ENCODE results near the gene POGLUT2. TPM values are rescaled to one million over a fixed set of nuclear protein-coding genes. Genes with fewer than 3 reads are reported as not detected.

Gene POGLUT2
- total and polyA plus RNA-seq, 2 donors (not counting 3 experiments of a cell fraction or from before 2014, with no cell fraction given): 17.9 to 22.5 TPM

DNA sequence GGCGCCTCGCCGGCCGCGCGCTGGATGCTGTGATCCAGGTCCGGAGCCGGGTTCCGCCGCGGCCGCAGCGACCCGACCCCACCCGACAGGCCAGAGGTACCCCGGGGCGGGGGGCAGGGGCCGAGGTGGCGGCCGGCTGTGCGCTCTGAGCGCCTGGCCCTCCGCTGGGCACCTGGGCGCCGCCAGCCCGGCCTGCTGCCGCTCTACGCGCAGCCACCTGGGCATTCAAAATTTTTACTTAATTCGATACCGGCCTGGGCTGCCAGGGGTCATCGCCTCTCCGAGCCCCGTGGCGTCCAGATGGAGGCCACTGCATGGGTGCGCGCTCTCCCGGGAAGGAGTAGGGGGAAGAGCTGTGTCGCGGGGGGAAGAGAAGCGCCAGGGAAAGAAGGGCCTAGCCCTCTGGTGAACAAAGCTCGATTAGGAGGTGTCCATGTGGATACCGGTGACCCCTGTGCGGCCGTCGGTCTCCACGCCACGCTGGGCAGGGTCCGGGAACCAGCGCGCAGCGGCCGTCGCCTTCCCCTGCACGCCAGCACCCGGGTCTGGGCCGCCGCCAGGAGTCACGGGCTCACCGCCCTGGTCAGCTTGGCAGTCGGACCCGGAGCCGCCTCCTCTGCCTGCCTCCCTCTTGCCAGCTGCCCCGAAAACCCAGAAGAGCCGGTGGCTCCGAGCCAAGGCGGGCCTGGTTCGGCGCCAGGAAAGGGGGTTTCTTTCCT is 809 bp upstream of the POGLUT2 start:
- no peak for DNase-seq (ENCODE audit: low read depth, low spot score)
- POLR2A ChIA-PET: no interaction called here
- Histone ChIP-seq H3K36me3 (ENCODE audit: control insufficient read depth in 2 of 2, extremely low read depth in 1 of 2, insufficient read depth in 2 of 2, low read length in 2 of 2) (no peaks in the 10 kb centered on the region), H3K27ac (ENCODE audit: insufficient read depth, low read depth, low read length) (peak overlapping the region; percentile 41), H3K79me2 (ENCODE audit: control insufficient read depth, insufficient read depth, low read length) (peaks cover 15% of the 10 kb centered on the region), H2AFZ (ENCODE audit: low read depth, low read length) (peak overlapping the region; percentile 63), H3K9me1 (replicated peaks; ENCODE audit: control insufficient read depth, extremely low read depth, insufficient read depth, low read length) (no peaks in the 10 kb centered on the region), H3K27me3 (ENCODE audit: control insufficient read depth in 2 of 2, insufficient read depth in 2 of 2, low read length in 2 of 2) (no peaks in the 10 kb centered on the region), H3K9ac (replicated peaks; ENCODE audit: extremely low read depth, insufficient read depth, low read length) (peak overlapping the region; percentile 74), H3K4me3 (replicated peaks in 1 of 3; ENCODE audit: insufficient read depth in 1 of 3, low read depth in 1 of 3, low read length in 3 of 3) (peak overlapping the region; percentile 47 to 71 (median 56)), H3K4me1 (ENCODE audit: control insufficient read depth, extremely low read depth, insufficient read depth, low read length) (peaks cover 18% of the 10 kb centered on the region), H3K4me2 (ENCODE audit: insufficient read depth, low read length) (peak overlapping the region; percentile 84), H4K20me1 (replicated peaks; ENCODE audit: control insufficient read depth, extremely low read depth, insufficient read depth, low read length) (no peaks in the 10 kb centered on the region), H3K9me3 (replicated peaks; ENCODE audit: control insufficient read depth, insufficient read depth, low read length) (no peaks in the 10 kb centered on the region)
- dilution Hi-C loops (cut with MboI; ENCODE audit: extremely low pct_ligation_motif_present, low sequenced_read_pairs) (no loop called here), intact Hi-C loops (cut with micrococcal nuclease) (loop anchor here (1.0 kb wide), 6 partner anchors 26 to 219 kb away; partner anchors contain the start of genes TEX30 and TPP2)
- TF ChIP-seq MYC (IDR thresholded peaks at IDR 0.05; ENCODE audit: low read depth, low read length): no peak
- TF ChIP-seq GATA2 (IDR thresholded peaks at IDR 0.05; ENCODE audit: insufficient read depth, insufficient read length, low read depth, low read length): no peak
- TF ChIP-seq EZH2 (IDR thresholded peaks at IDR 0.05; ENCODE audit: borderline replicate concordance, low read depth, low read length, severe bottlenecking): no peak
- TF ChIP-seq, protein P1, sequence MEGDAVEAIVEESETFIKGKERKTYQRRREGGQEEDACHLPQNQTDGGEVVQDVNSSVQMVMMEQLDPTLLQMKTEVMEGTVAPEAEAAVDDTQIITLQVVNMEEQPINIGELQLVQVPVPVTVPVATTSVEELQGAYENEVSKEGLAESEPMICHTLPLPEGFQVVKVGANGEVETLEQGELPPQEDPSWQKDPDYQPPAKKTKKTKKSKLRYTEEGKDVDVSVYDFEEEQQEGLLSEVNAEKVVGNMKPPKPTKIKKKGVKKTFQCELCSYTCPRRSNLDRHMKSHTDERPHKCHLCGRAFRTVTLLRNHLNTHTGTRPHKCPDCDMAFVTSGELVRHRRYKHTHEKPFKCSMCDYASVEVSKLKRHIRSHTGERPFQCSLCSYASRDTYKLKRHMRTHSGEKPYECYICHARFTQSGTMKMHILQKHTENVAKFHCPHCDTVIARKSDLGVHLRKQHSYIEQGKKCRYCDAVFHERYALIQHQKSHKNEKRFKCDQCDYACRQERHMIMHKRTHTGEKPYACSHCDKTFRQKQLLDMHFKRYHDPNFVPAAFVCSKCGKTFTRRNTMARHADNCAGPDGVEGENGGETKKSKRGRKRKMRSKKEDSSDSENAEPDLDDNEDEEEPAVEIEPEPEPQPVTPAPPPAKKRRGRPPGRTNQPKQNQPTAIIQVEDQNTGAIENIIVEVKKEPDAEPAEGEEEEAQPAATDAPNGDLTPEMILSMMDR (IDR thresholded peaks at IDR 0.05; ENCODE audit: extremely low read depth in 1 of 2, insufficient read depth in 1 of 2, low read depth in 1 of 2, low read length in 2 of 2): no peak
- no peak for TF ChIP-seq POLR2A (IDR thresholded peaks at IDR 0.05; ENCODE audit: low read depth, low read length)
- no peak for TF ChIP-seq POLR2AphosphoS5 (IDR thresholded peaks at IDR 0.05; ENCODE audit: insufficient read depth, low read depth, low read length)
- no peak for TF ChIP-seq FOS (IDR thresholded peaks at IDR 0.05; ENCODE audit: borderline replicate concordance, insufficient read depth, low read length)
- no peak for TF ChIP-seq JUN (IDR thresholded peaks at IDR 0.05; ENCODE audit: borderline replicate concordance, insufficient read depth, insufficient read length, low read depth)
- TF ChIP-seq, protein P2, sequence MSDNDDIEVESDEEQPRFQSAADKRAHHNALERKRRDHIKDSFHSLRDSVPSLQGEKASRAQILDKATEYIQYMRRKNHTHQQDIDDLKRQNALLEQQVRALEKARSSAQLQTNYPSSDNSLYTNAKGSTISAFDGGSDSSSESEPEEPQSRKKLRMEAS (IDR thresholded peaks at IDR 0.05; ENCODE audit: insufficient read depth, insufficient read length): no peak
- no TSS peak for BruUV-seq (replicated peaks)
- FAIRE-seq: no peak
- CTCF ChIA-PET: interaction anchor here (0.8 to 3.5 kb wide), 14 partner anchors 9 to 220 kb away, joined by 3 to 37 read pairs (median 8); partner anchors contain the start of genes ERCC5, TEX30 and TPP2
